K562 (cell line): ENCODE data around the gene MTMR4. TPM values are rescaled to one million over a fixed set of nuclear protein-coding genes. Genes with fewer than 3 reads are reported as not detected.

Source experiments
- ATAC-seq: fragments of 200-7000 bp; cut with Tn5 transposase; 3 replicates; pipeline ENCODE4 v1.9.1; 2020; ENCODE audit warnings: moderate library complexity
- BruUV-seq: library from RNA; stranded (reverse); fragments of 400-500 nt; replicated peaks from 2 replicates; lab custom pipeline; 2021; lab: Mats Ljungman, UMichigan
- CTCF ChIA-PET: fragments of 300-600 bp; formaldehyde crosslinking; extraction: SDS; loops from one replicate; lab custom pipeline; 2021; ENCODE audit warnings: low intra/inter-chr PET ratio; lab: Yijun Ruan, JAX
- POLR2A ChIA-PET: fragments of 300-600, 350-650 bp; sonication (Branson Sonifier 250); formaldehyde crosslinking; extraction: SDS; loops from one replicate; lab custom pipeline; 2021; ENCODE audit warnings: antibody characterized with exemption, inconsistent platforms; lab: Yijun Ruan, JAX
- DNase-seq, 4 experiments: peaks; one replicate each; pipeline versions ENCODE4 v3.0.0 to v3.0.0-alpha.2; 2011 to 2018; ENCODE audit warnings: low spot score in 3 of 4, mixed read lengths in 3 of 4; ENCODE audit errors: extremely low read depth in 1 of 4
- FAIRE-seq: peaks from 2 replicates; lab custom pipeline; 2011; peaks lifted over from hg19 to GRCh38; lab: Jason Lieb, UNC
- H2AFZ ChIP-seq: 2 replicates; pipeline ENCODE4 v1.6.0; 2011; ENCODE audit warnings: low read depth, low read length, control low read depth, inconsistent platforms
- H3K27ac ChIP-seq: fragments of 200-600 bp; 3 replicates; pipeline ENCODE4 v1.8.0; 2011; ENCODE audit warnings: low read depth, mild to moderate bottlenecking, control low read depth, inconsistent platforms, low read length, moderate library complexity, mixed read lengths; ENCODE audit errors: extremely low read depth
- H3K27me3 ChIP-seq, 2 experiments: fragments of 300-600 bp in 1 of 2; 2 replicates in 1 of 2; 3 replicates in 1 of 2; pipeline versions ENCODE4 v1.6.0 to v1.8.0; 2011; ENCODE audit warnings: inconsistent platforms in 2 of 2, low read length in 2 of 2, mild to moderate bottlenecking in 1 of 2, mixed read lengths in 1 of 2, moderate library complexity in 1 of 2; ENCODE audit not compliant: control insufficient read depth in 2 of 2, insufficient read depth in 2 of 2
- H3K36me3 ChIP-seq: fragments of 300-600 bp; 3 replicates; pipeline ENCODE4 v1.8.0; 2011; ENCODE audit warnings: mild to moderate bottlenecking, low read length, inconsistent platforms; ENCODE audit not compliant: control insufficient read depth, insufficient read depth
- H3K4me1 ChIP-seq, 2 experiments: fragments of 200-600 bp in 1 of 2; replicated peaks in 1 of 2; 2 replicates in 1 of 2; 3 replicates in 1 of 2; pipeline versions ENCODE4 v1.5.1 to v1.8.0; 2011; ENCODE audit warnings: inconsistent platforms in 2 of 2, low read length in 2 of 2, mild to moderate bottlenecking in 1 of 2, mixed read lengths in 1 of 2, moderate library complexity in 1 of 2; ENCODE audit not compliant: control insufficient read depth in 2 of 2, insufficient read depth in 2 of 2
- H3K4me2 ChIP-seq: 2 replicates; pipeline ENCODE4 v1.6.1; 2011; ENCODE audit warnings: low read length, control low read depth, inconsistent platforms, mixed read lengths; ENCODE audit not compliant: insufficient read depth
- H3K4me3 ChIP-seq: fragments of 200-600 bp; sonication (generic), shearing (Covaris generic); 2 replicates; pipeline ENCODE4 v1.5.1; 2016; ENCODE audit warnings: control low read depth, inconsistent platforms
- H3K79me2 ChIP-seq: fragments of 200-600 bp; 3 replicates; pipeline ENCODE4 v1.8.0; 2011; ENCODE audit warnings: low read length, inconsistent platforms; ENCODE audit not compliant: control insufficient read depth, insufficient read depth
- H3K9ac ChIP-seq, 2 experiments: 2 replicates each; pipeline versions ENCODE4 v1.6.0 to v1.6.1; 2011; ENCODE audit warnings: low read depth in 2 of 2, low read length in 2 of 2, control low read depth in 1 of 2, inconsistent platforms in 1 of 2, mild to moderate bottlenecking in 1 of 2, mixed read lengths in 1 of 2; ENCODE audit not compliant: insufficient read depth in 1 of 2
- H3K9me1 ChIP-seq: one replicate; pipeline ENCODE4 v1.6.0; 2011; ENCODE audit warnings: inconsistent platforms, mild to moderate bottlenecking, low read length, moderate library complexity; ENCODE audit not compliant: control insufficient read depth, insufficient read depth
- H3K9me3 ChIP-seq: replicated peaks from 2 replicates; pipeline ENCODE4 v1.5.1; 2011; ENCODE audit warnings: low read depth, low read length, inconsistent platforms; ENCODE audit not compliant: control insufficient read depth, insufficient read depth
- H4K20me1 ChIP-seq: replicated peaks from 2 replicates; pipeline ENCODE4 v1.6.1; 2011; ENCODE audit warnings: low read length, inconsistent platforms, mixed read lengths; ENCODE audit not compliant: control insufficient read depth, insufficient read depth
- CBX8 ChIP-seq: fragments of 200-600 bp; sonication (generic); IDR thresholded peaks from 2 replicates; pipeline ENCODE4 v1.6.1; 2012; ENCODE audit warnings: borderline replicate concordance, mixed run types, low read depth, mild to moderate bottlenecking, moderate library complexity, mixed read lengths, low read length, control low read depth, inconsistent platforms; ENCODE audit not compliant: poor library complexity, severe bottlenecking; ENCODE audit errors: extremely low read depth
- CHAMP1 ChIP-seq: fragments of 450-650 bp; IDR thresholded peaks from 2 replicates; pipeline ENCODE4 v1.6.1; 2016; ENCODE audit warnings: mild to moderate bottlenecking
- MTF1 ChIP-seq: fragments of 250-450 bp; sonication (Bioruptor Pico); IDR thresholded peaks from 2 replicates; pipeline ENCODE4 v1.9.0; 2021; ENCODE audit warnings: moderate library complexity, mild to moderate bottlenecking, inconsistent platforms, borderline replicate concordance
- NFYB ChIP-seq: IDR thresholded peaks from 2 replicates; pipeline ENCODE4 v1.6.1; 2011; ENCODE audit warnings: mild to moderate bottlenecking, moderate library complexity; ENCODE audit not compliant: insufficient read length; ENCODE audit errors: extremely low read depth
- PTTG1 ChIP-seq: fragments of 450-650 bp; IDR thresholded peaks from 2 replicates; pipeline ENCODE4 v1.6.1; 2016; ENCODE audit warnings: low read depth, mild to moderate bottlenecking, missing genetic modification characterization, missing compliant biosample characterization
- WGBS: fragments of 100-300 bp; shearing (Covaris generic); methylation state at CpG from one replicate; pipeline ENCODE4 v1.1.6; 2016; ENCODE audit warnings: low coverage, mixed read lengths; ENCODE audit not compliant: insufficient coverage; ENCODE audit errors: missing lambda C conversion rate; 5-methylcytosine and 5-hydroxymethylcytosine counted together
- in situ Hi-C: fragments of 300-500 bp; cut with MboI; formaldehyde crosslinking; loops from 4 replicates; pipeline ENCODE4 v1.15.0; 2018; ENCODE audit warnings: inconsistent platforms, mixed read lengths
- intact Hi-C: fragments of 100-400 bp; cut with micrococcal nuclease; formaldehyde crosslinking; loops from 2 replicates; pipeline ENCODE4 v1.14.2; 2022
- polyA plus RNA-seq, 8 experiments: library from polyadenylated mRNA; depleted of rRNA in 4 of 8; stranded (reverse) in 5 of 8; unstranded in 3 of 8; fragments of >200 nt; fragmentation: Nextera tagmentation in 2 of 8; fragmentation: Illumina TruSeq in 1 of 8; extraction: Ambion mirVana in 2 of 8; extraction: Trizol in 1 of 8; gene quantifications; 2 replicates each; pipeline versions ENCODE4 v1.2.1 to v1.2.3, GENCODE V29; 2011 to 2014; ENCODE audit warnings: inconsistent platforms in 1 of 8, missing spikeins in 1 of 8
- total RNA-seq, 7 experiments: library from RNA; depleted of rRNA in 6 of 7; stranded (reverse); fragments of >200 nt in 6 of 7; fragmentation: Illumina TruSeq in 2 of 7; extraction: Trizol in 2 of 7; gene quantifications; 2 replicates each; pipeline versions ENCODE4 v1.2.1 to v1.2.3, GENCODE V29; 2011 to 2021; ENCODE audit warnings: low replicate concordance in 1 of 7
- TF ChIP-seq, protein P1 (sequence below): fragments of 250-450 bp; sonication (Bioruptor Pico); IDR thresholded peaks from 2 replicates; pipeline ENCODE4 v1.5.0; 2020; ENCODE audit warnings: mild to moderate bottlenecking, borderline replicate concordance

MTMR4 gene
- total and polyA plus RNA-seq, 9 of the 15 experiments (the other 6 are each of a cell fraction or from before 2014, with no cell fraction given), result 8.8 to 45.7 (median 28.7) TPM

GRCh38 chr17:58530655-58531054 is 16.2 kb upstream of the MTMR4 start (continued):
- TF ChIP-seq CHAMP1 (no peak), CBX8 (no peak)

GRCh38 chr17:58529275-58529674 is 14.8 kb upstream of the MTMR4 start:
- CTCF ChIA-PET, result no interaction called here
- Histone ChIP-seq H3K36me3 (no peaks in the 10 kb centered on the region), H3K27me3 (no peaks in the 10 kb centered on the region)

More at GRCh38 chr17:58529275-58529674, 14.8 kb upstream of the MTMR4 start:
- FAIRE-seq, result no peak
- no peak for ATAC-seq
- Histone ChIP-seq H2AFZ (no peak overlapping the region), H3K9ac (no peak overlapping the region), H3K4me1 (peaks cover 2 to 16% of the 10 kb centered on the region in 2 experiments; a peak in 4 of 5 replicates), H3K4me3 (no peak overlapping the region), H3K9me3 (no peaks in the 10 kb centered on the region), H3K79me2 (no peaks in the 10 kb centered on the region), H3K4me2 (no peak overlapping the region), H3K27ac (no peak overlapping the region), H4K20me1 (peaks cover 4% of the 10 kb centered on the region), H3K9me1 (no peaks in the 10 kb centered on the region)
- POLR2A ChIA-PET, result interaction anchor here (0.5 to 2.1 kb wide), 6 partner anchors 9 to 191 kb away, joined by 3 to 7 read pairs (median 5); partner anchors contain the start of gene MTMR4
- no peak for DNase-seq
- TF ChIP-seq, protein P1, sequence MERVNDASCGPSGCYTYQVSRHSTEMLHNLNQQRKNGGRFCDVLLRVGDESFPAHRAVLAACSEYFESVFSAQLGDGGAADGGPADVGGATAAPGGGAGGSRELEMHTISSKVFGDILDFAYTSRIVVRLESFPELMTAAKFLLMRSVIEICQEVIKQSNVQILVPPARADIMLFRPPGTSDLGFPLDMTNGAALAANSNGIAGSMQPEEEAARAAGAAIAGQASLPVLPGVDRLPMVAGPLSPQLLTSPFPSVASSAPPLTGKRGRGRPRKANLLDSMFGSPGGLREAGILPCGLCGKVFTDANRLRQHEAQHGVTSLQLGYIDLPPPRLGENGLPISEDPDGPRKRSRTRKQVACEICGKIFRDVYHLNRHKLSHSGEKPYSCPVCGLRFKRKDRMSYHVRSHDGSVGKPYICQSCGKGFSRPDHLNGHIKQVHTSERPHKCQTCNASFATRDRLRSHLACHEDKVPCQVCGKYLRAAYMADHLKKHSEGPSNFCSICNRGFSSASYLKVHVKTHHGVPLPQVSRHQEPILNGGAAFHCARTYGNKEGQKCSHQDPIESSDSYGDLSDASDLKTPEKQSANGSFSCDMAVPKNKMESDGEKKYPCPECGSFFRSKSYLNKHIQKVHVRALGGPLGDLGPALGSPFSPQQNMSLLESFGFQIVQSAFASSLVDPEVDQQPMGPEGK (CRISPR knock-in tag), result no peak
- TF ChIP-seq MTF1 (CRISPR knock-in tag), result no peak
- TF ChIP-seq NFYB, result peak; percentile 12
- TF ChIP-seq PTTG1, result no peak
- WGBS, result 13% methylated on average over 1 of the region's 1 CpG
- intact Hi-C loops (no loop called here), in situ Hi-C loops (no loop called here)
- BruUV-seq, result no TSS peak
